Thyroid gland (tissue), 4 donors: Measurements from ENCODE around the gene SEPTIN10. TPM values are rescaled to one million over a fixed set of nuclear protein-coding genes. Genes with fewer than 3 reads are reported as not detected.
A peak's percentile ranks its signal among the peaks of the same experiment; 100 is the strongest.

Experiments
- DNase-seq, 2 donors: peaks; one replicate each; pipeline ENCODE4 v3.0.0-alpha.2; 2019
- H3K27ac ChIP-seq, 3 donors: fragments of 200-600 bp; sonication (generic); 1 replicate in 2 of 3; 2 replicates in 1 of 3; pipeline ENCODE4 v1.5.1; 2016 to 2019; ENCODE audit warnings: mild to moderate bottlenecking in 1 of 3, moderate library complexity in 1 of 3
- H3K27me3 ChIP-seq: fragments of 200-600 bp; sonication (generic); one replicate; pipeline ENCODE4 v1.5.1; 2019
- H3K36me3 ChIP-seq, 2 donors: fragments of 200-600 bp; sonication (generic); one replicate each; pipeline ENCODE4 v1.5.1; 2016 to 2019
- H3K4me1 ChIP-seq, 2 donors: fragments of 200-600 bp; sonication (generic); one replicate each; pipeline ENCODE4 v1.5.1; 2017 to 2019
- H3K4me3 ChIP-seq, 3 donors: fragments of 200-600 bp; sonication (generic); replicated peaks in 1 of 3; 1 replicate in 2 of 3; 2 replicates in 1 of 3; pipeline ENCODE4 v1.5.1; 2016; ENCODE audit warnings: mild to moderate bottlenecking in 1 of 3
- H3K9me3 ChIP-seq: fragments of 200-600 bp; sonication (generic); one replicate; pipeline ENCODE4 v1.5.1; 2017
- POLR2A ChIP-seq, 2 donors: fragments of 450-650 bp; IDR thresholded peaks; one replicate each; pipeline ENCODE4 v1.6.1; 2017; ENCODE audit warnings: antibody characterized with exemption in 2 of 2, mild to moderate bottlenecking in 2 of 2, moderate library complexity in 1 of 2
- WGBS, 2 donors: methylation state at CpG; one replicate each; pipeline ENCODE4 v1.1.5; 2017; 5-methylcytosine and 5-hydroxymethylcytosine counted together
- intact Hi-C: fragments of 100-400 bp; cut with DNase I; formaldehyde crosslinking; loops from one replicate; pipeline ENCODE4 v1.15.1; 2023
- total RNA-seq, 4 donors: library from RNA; depleted of rRNA; stranded (reverse); fragments of >200 nt; gene quantifications; one replicate each; pipeline ENCODE4 v1.2.3, GENCODE V29; 2016
- TF ChIP-seq, protein P1 (sequence below), 6 experiments: fragments of 200-600 bp in 3 of 6; fragments of 450-650 bp in 3 of 6; sonication (generic) in 3 of 6; IDR thresholded peaks; one replicate each; pipeline ENCODE4 v1.5.1; 2016 to 2019; ENCODE audit warnings: antibody characterized with exemption in 6 of 6, mild to moderate bottlenecking in 2 of 6, inconsistent platforms in 1 of 6, moderate library complexity in 1 of 6

SEPTIN10 gene
- total RNA-seq, 4 donors from 2014 or later: 61.7 to 99.3 (median 70.4) TPM

DNA sequence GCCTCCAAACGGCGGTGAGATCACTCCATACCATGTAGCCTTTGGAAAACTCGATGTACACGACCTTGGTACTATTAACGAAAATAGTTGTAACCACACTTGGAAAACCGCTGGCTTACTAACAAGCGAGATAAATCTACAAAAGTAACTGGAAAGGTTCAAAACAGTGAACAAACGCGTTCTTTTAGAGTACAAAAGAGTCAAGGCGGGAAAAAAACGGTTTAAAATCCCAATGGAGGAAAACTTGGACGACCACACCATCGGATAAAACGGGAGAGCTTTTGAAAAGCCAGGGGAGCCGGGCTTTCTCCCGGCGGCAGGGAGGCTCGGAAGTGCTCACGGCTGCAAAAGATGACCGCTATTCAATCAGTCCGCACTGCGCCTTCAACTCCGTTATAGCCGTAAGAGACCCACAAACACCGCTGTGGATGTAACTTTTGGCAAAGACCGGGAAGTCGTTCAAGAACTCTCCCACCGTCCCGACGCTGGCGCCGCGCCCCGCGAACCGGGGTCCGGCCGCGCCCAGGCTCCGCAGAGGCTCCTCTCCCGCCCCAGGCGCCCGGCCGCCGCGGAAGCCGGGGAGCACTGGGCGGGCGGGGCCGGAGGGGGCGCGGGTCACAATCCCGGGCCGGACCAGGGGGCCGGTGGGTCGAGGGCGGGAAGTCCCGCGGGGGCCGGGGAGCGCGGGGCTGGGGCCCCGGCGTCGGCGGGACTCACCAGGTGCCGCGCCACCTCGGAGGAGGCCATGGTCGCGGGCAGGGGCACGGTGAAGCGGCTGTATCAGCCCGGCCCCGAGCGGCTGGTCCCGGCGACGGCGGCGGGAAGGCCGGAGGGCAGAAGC, 465 bp downstream of the SEPTIN10 start:
- Histone ChIP-seq H3K4me1 (peaks cover 14 to 22% of the 10 kb centered on the region in 2 donors), H3K36me3 (no peaks in the 10 kb centered on the region), H3K27me3 (no peaks in the 10 kb centered on the region), H3K9me3 (no peaks in the 10 kb centered on the region), H3K4me3 (peak overlapping the region; percentile 48 to 79 (median 70)), H3K27ac (peak overlapping the region; percentile 89 to 97 (median 96))
- WGBS, 2 donors: 1 to 3% methylated on average over 27 to 29 of the region's 82 CpGs
- TF ChIP-seq POLR2A (IDR thresholded peaks at IDR 0.05): no peak
- TF ChIP-seq, protein P1, sequence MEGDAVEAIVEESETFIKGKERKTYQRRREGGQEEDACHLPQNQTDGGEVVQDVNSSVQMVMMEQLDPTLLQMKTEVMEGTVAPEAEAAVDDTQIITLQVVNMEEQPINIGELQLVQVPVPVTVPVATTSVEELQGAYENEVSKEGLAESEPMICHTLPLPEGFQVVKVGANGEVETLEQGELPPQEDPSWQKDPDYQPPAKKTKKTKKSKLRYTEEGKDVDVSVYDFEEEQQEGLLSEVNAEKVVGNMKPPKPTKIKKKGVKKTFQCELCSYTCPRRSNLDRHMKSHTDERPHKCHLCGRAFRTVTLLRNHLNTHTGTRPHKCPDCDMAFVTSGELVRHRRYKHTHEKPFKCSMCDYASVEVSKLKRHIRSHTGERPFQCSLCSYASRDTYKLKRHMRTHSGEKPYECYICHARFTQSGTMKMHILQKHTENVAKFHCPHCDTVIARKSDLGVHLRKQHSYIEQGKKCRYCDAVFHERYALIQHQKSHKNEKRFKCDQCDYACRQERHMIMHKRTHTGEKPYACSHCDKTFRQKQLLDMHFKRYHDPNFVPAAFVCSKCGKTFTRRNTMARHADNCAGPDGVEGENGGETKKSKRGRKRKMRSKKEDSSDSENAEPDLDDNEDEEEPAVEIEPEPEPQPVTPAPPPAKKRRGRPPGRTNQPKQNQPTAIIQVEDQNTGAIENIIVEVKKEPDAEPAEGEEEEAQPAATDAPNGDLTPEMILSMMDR (IDR thresholded peaks at IDR 0.05): peak in 1 of 6 experiments; percentile 6
- intact Hi-C loops: loop anchor here (10.0 kb wide), 1 partner anchor 62 kb away; no protein-coding TSS in a partner anchor
- peak; percentile 42 to 58 for DNase-seq

DNA sequence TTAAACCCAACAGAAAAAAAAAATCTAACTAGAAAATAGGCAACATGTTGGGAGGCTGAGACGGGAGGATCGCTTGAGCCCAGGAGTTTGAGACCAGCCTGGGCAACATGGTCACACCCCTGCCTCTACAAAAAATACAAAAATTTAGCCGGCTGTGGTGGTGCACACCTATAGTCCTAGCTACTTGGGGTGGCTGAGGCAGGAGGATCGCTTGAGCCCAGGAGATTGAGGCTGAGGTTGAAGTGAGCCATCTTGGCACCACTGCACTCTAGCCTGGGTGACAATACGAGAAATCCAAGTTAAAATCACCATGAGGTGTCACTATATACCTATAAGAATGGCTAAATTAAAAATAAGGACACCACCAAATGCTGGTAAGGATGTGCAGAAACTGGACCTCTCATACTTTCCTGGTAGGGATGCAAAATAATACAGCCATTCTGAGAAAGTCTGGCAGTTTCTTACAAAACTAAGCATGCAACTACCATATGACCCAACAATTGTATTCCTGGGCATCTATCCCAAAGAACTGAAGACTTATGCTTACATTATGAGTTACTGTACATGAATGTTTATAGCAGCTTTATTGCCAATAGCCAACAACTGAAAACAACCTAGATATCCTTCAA, 2.2 kb downstream of the SEPTIN10 start:
- Histone ChIP-seq H3K27me3 (no peaks in the 10 kb centered on the region), H3K9me3 (no peaks in the 10 kb centered on the region), H3K4me3 (no peak overlapping the region), H3K27ac (no peak overlapping the region), H3K4me1 (peaks cover 14 to 22% of the 10 kb centered on the region in 2 donors), H3K36me3 (no peaks in the 10 kb centered on the region)
- WGBS, 2 donors: 89 to 94% methylated on average over 5 of the region's 5 CpGs
- DNase-seq: no peak
- intact Hi-C loops: loop anchor here (10.0 kb wide), 1 partner anchor 63 kb away; no protein-coding TSS in a partner anchor
- TF ChIP-seq POLR2A (IDR thresholded peaks at IDR 0.05): no peak
- TF ChIP-seq, protein P1 (IDR thresholded peaks at IDR 0.05): peak in 1 of 6 experiments; percentile 13

DNA sequence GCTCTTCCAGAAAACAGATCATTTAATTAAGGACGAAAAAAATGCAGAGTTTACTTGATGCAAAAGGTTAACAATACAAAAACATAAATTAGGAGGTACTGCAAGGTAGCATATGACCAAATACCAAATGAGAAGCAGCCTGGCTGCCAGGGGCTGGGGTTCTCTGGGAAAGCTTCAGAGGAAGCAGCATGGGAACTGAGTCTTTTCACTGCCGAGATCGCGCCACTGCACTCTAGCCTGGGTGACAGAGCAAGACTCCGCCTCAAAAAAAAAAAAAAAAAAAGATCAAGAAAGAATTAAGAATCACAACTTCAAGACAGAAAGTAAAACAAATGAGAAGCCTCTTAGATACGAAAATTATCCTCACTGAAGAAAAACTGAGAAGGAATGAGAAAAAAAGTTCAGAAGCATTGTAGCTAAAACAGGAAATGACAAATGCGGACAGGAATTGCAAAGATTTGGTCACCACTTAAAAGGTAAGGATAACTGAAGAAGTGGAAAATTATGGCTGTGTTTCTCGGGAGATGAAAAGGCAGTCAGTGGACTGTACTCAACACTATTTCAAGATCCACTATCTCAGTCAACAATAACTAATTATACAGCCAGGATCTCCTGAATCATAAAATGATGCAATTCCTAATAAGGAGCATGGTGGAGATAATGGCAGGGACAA, 4.3 kb downstream of the SEPTIN10 start:
- Histone ChIP-seq H3K4me3 (no peak overlapping the region), H3K27ac (no peak overlapping the region)

DNA sequence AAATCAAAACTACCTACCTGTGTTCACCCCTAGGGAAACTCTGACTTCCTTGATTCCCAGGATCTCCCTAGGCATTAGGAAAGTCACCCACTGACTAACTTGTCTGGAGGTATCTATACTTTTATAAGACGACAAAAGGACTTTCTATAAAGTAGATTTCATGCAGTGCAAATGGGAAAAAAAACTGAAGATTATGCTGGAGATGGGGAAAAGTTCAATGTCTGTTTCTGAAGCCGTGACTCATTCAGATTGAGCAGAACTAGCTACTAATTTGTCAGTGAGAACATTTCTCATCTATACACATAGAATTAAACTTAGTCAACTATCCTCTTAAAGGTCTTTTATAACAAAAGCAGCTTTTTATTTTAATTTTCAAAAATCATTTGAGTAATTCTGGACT, 6.0 kb downstream of the SEPTIN10 start:
- no peak overlapping the region for H3K4me3 ChIP-seq
- 87 to 88% methylated on average over 2 of the region's 2 CpGs for WGBS, 2 donors

More for the DNA sequence above, 4.3 kb downstream of the SEPTIN10 start:
- Histone ChIP-seq H3K36me3 (no peaks in the 10 kb centered on the region), H3K9me3 (no peaks in the 10 kb centered on the region), H3K27me3 (no peaks in the 10 kb centered on the region), H3K4me1 (peaks cover 0 to 15% of the 10 kb centered on the region in 2 donors)
- DNase-seq: no peak
- TF ChIP-seq POLR2A (IDR thresholded peaks at IDR 0.05): no peak
- TF ChIP-seq, protein P1 (IDR thresholded peaks at IDR 0.05): no peak
- intact Hi-C loops: loop anchor here (10.0 kb wide), 1 partner anchor 65 kb away; no protein-coding TSS in a partner anchor
- 64 to 66% methylated on average over 8 of the region's 8 CpGs for WGBS, 2 donors

More for the DNA sequence above, 6.0 kb downstream of the SEPTIN10 start:
- DNase-seq: no peak
- Histone ChIP-seq H3K4me1 (peaks cover 0 to 17% of the 10 kb centered on the region in 2 donors), H3K36me3 (no peaks in the 10 kb centered on the region), H3K9me3 (no peaks in the 10 kb centered on the region), H3K27me3 (no peaks in the 10 kb centered on the region), H3K27ac (no peak overlapping the region)
- intact Hi-C loops: no loop called here
- TF ChIP-seq, protein P1 (IDR thresholded peaks at IDR 0.05): no peak
- no peak for TF ChIP-seq POLR2A (IDR thresholded peaks at IDR 0.05)
